ENCODE results near the gene SIK2. TPM values are rescaled to one million over a fixed set of nuclear protein-coding genes. Genes with fewer than 3 reads are reported as not detected.

SIK2 gene
- total and polyA plus RNA-seq, 9 of the 15 experiments (the other 6 are each of a cell fraction or from before 2014, with no cell fraction given): 0.74 to 11.6 (median 3.8) TPM

- no peak for FAIRE-seq
- Histone ChIP-seq H3K9me3 (replicated peaks; ENCODE audit: control insufficient read depth, insufficient read depth, low read depth, low read length) (no peaks in the 10 kb centered on the region), H3K27me3 (ENCODE audit: control insufficient read depth in 2 of 2, insufficient read depth in 2 of 2, low read length in 2 of 2) (no peaks in the 10 kb centered on the region), H3K9me1 (ENCODE audit: control insufficient read depth, insufficient read depth, low read length) (no peaks in the 10 kb centered on the region), H3K9ac (ENCODE audit: insufficient read depth in 1 of 2, low read depth in 2 of 2, low read length in 2 of 2) (peak overlapping the region in 1 of 2 experiments; percentile 48; a peak in 1 of 4 replicates), H3K4me3 (no peak overlapping the region), H3K4me1 (replicated peaks in 1 of 2; ENCODE audit: control insufficient read depth in 2 of 2, insufficient read depth in 2 of 2, low read length in 2 of 2) (peaks cover 7 to 10% of the 10 kb centered on the region in 2 experiments; a peak in 4 of 5 replicates), H3K36me3 (ENCODE audit: control insufficient read depth, insufficient read depth, low read length) (peaks cover 21% of the 10 kb centered on the region; the same call in 2 of the 3 replicates), H3K27ac (ENCODE audit: extremely low read depth, low read depth, low read length) (no peak overlapping the region), H4K20me1 (replicated peaks; ENCODE audit: control insufficient read depth, insufficient read depth, low read length) (peaks cover 4% of the 10 kb centered on the region; the same call in 1 of the 2 replicates), H3K79me2 (ENCODE audit: control insufficient read depth, insufficient read depth, low read length) (no peaks in the 10 kb centered on the region), H3K4me2 (ENCODE audit: insufficient read depth, low read length) (no peak overlapping the region), H2AFZ (ENCODE audit: low read depth, low read length) (no peak overlapping the region)
- POLR2A ChIA-PET: interaction anchor here (1.0 to 1.3 kb wide), 5 partner anchors 9 to 116 kb away, joined by 3 to 5 read pairs (median 3); partner anchors contain the start of gene PPP2R1B
- DNase-seq (ENCODE audit: extremely low read depth in 1 of 4, low spot score in 3 of 4): peak in 1 of 4 experiments; percentile 21
- 90% methylated on average over 9 of the region's 9 CpGs for WGBS (ENCODE audit: insufficient coverage, low coverage, missing lambda C conversion rate)
- in situ Hi-C loops (cut with MboI) (no loop called here), intact Hi-C loops (cut with micrococcal nuclease) (no loop called here)
- no TSS peak for BruUV-seq (replicated peaks)
- no peak for ATAC-seq
- CTCF ChIA-PET (ENCODE audit: low intra/inter-chr PET ratio): no interaction called here
- TF ChIP-seq TGIF2 (CRISPR knock-in tag; IDR thresholded peaks at IDR 0.05): no peak
- TF ChIP-seq ELF4 (CRISPR knock-in tag; IDR thresholded peaks at IDR 0.05): no peak
- TF ChIP-seq TAF1 (IDR thresholded peaks at IDR 0.05; ENCODE audit: control insufficient read depth, extremely low read depth, insufficient read depth, low read length, severe bottlenecking): no peak
- no peak for TF ChIP-seq MAZ (CRISPR knock-in tag; conservative IDR thresholded peaks at IDR 0.05 in 1 of 2, IDR thresholded peaks at IDR 0.05 in 1 of 2)
- no peak for TF ChIP-seq NFIX (CRISPR knock-in tag; IDR thresholded peaks at IDR 0.05; ENCODE audit: low read depth)
- TF ChIP-seq SAP30 (IDR thresholded peaks at IDR 0.05; ENCODE audit: borderline replicate concordance, insufficient read depth, low read depth, low read length, poor library complexity, severe bottlenecking): no peak
- TF ChIP-seq, protein P1, sequence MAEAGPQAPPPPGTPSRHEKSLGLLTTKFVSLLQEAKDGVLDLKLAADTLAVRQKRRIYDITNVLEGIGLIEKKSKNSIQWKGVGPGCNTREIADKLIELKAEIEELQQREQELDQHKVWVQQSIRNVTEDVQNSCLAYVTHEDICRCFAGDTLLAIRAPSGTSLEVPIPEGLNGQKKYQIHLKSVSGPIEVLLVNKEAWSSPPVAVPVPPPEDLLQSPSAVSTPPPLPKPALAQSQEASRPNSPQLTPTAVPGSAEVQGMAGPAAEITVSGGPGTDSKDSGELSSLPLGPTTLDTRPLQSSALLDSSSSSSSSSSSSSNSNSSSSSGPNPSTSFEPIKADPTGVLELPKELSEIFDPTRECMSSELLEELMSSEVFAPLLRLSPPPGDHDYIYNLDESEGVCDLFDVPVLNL (CRISPR knock-in tag; IDR thresholded peaks at IDR 0.05; ENCODE audit: low read depth): no peak
- TF ChIP-seq KLF1 (tag; IDR thresholded peaks at IDR 0.05): no peak
- no peak for TF ChIP-seq RAD51 (IDR thresholded peaks at IDR 0.05; ENCODE audit: borderline replicate concordance, low read depth)
- no peak for TF ChIP-seq ZNF444 (CRISPR knock-in tag; IDR thresholded peaks at IDR 0.05)
- TF ChIP-seq MAFK (IDR thresholded peaks at IDR 0.05; ENCODE audit: low read length): no peak
- TF ChIP-seq KAT7 (CRISPR knock-in tag; IDR thresholded peaks at IDR 0.05; ENCODE audit: borderline replicate concordance): no peak
- TF ChIP-seq E2F3 (CRISPR knock-in tag; IDR thresholded peaks at IDR 0.05): no peak
- TF ChIP-seq TOE1 (IDR thresholded peaks at IDR 0.05; ENCODE audit: borderline replicate concordance): no peak
- no peak for TF ChIP-seq TOE1 (CRISPR knock-in tag; IDR thresholded peaks at IDR 0.05; ENCODE audit: borderline replicate concordance, low read depth)
- TF ChIP-seq MTA1 (IDR thresholded peaks at IDR 0.05; ENCODE audit: borderline replicate concordance): no peak
- no peak for TF ChIP-seq SREBF2 (CRISPR knock-in tag; IDR thresholded peaks at IDR 0.05)
- TF ChIP-seq BCOR (IDR thresholded peaks at IDR 0.05): no peak
- TF ChIP-seq ZNF707 (CRISPR knock-in tag; conservative IDR thresholded peaks at IDR 0.05): no peak
These were observed 127.6 kb downstream of the SIK2 start for GRCh38 chr11:111729831-111730311.
